Measurements from ENCODE around the gene DQX1. TPM values are rescaled to one million over a fixed set of nuclear protein-coding genes. Genes with fewer than 3 reads are reported as not detected.
A peak's percentile ranks its signal among the peaks of the same experiment; 100 is the strongest.
"Not testable (repeated sequence)": the region's sequence is repeated elsewhere in the genome, so short reads cannot be mapped to it uniquely, and the experiment has no call there.

The DQX1 gene
- polyA plus RNA-seq, 1 experiment = not detected

- Histone ChIP-seq H3K27ac (ENCODE audit: low read depth, low read length) (no peak overlapping the region), H3K4me3 (ENCODE audit: low read depth, low read length) (no peak overlapping the region), H3K9me3 (ENCODE audit: control insufficient read depth, insufficient read depth, low read length) (no peaks in the 10 kb centered on the region), H3K27me3 (ENCODE audit: control insufficient read depth, insufficient read depth, low read length) (no peaks in the 10 kb centered on the region)
- TF ChIP-seq, protein P1, sequence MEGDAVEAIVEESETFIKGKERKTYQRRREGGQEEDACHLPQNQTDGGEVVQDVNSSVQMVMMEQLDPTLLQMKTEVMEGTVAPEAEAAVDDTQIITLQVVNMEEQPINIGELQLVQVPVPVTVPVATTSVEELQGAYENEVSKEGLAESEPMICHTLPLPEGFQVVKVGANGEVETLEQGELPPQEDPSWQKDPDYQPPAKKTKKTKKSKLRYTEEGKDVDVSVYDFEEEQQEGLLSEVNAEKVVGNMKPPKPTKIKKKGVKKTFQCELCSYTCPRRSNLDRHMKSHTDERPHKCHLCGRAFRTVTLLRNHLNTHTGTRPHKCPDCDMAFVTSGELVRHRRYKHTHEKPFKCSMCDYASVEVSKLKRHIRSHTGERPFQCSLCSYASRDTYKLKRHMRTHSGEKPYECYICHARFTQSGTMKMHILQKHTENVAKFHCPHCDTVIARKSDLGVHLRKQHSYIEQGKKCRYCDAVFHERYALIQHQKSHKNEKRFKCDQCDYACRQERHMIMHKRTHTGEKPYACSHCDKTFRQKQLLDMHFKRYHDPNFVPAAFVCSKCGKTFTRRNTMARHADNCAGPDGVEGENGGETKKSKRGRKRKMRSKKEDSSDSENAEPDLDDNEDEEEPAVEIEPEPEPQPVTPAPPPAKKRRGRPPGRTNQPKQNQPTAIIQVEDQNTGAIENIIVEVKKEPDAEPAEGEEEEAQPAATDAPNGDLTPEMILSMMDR (IDR thresholded peaks at IDR 0.05; ENCODE audit: low read depth, low read length) = no peak
- no peak for DNase-seq (ENCODE audit: low read depth, low spot score)
- ChIA-PET POLR2A (no interaction called here), CTCF (interaction anchor here (12.6 kb wide), 1 partner anchor 97 kb away, joined by 174 read pairs; no protein-coding TSS in a partner anchor)
These were observed 36.1 kb downstream of the DQX1 start for GRCh38 chr2:74489906-74490305.

DNA sequence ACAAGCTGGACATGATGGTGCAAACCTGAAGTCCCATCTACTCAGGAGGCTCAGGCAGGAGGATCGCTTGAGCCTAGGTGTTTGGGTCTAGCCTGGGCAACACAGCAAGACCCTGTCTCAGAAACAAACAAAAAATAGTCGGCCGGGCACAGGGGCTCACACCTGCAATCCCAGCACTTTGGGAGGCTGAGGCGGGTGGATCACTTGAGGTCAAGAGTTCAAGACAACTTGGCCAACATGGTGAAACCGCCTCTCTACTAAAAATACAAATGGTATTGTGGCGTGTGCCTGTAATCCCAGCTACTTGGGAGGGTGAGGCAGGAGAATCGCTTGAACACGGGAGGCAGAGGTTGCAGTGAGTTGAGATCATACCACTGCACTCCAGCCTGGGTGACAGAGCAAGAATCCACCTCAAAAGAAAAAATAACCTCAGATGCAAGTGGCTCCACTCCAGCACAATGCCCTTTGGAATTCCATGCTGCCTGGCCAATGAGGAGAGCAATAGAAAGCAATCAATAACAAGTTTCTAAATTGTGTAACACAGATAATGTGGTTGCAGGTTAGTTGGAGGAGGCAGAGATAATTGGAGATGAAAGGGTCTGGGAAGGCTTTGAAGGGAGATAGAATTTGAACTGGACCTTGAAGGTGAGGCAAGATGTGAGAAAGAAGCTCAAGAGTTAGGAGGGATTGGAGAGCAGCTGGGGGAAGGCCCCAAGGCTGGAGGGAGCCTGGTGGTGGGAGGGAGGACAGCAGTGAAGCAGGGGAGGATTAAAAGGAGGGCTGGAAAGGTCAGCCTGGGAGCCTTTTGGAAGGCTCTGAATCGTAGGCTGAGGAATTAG lies 37.2 kb downstream of the DQX1 start:
- H3K4me3 ChIP-seq (ENCODE audit: low read depth, low read length) = no peak overlapping the region
- H3K27ac ChIP-seq (ENCODE audit: low read depth, low read length) = no peak overlapping the region
- no peaks in the 10 kb centered on the region for H3K27me3 ChIP-seq (ENCODE audit: control insufficient read depth, insufficient read depth, low read length)
- TF ChIP-seq, protein P1 (IDR thresholded peaks at IDR 0.05; ENCODE audit: low read depth, low read length) = no peak
- ChIA-PET CTCF (interaction anchor here (12.6 kb wide), 1 partner anchor 98 kb away, joined by 174 read pairs; no protein-coding TSS in a partner anchor), POLR2A (interaction anchor here (1.0 kb wide), 1 partner anchor 15 kb away, joined by 3 read pairs; no protein-coding TSS in a partner anchor)
- no peaks in the 10 kb centered on the region for H3K9me3 ChIP-seq (ENCODE audit: control insufficient read depth, insufficient read depth, low read length)
- no peak for DNase-seq (ENCODE audit: low read depth, low spot score)

- Histone ChIP-seq H3K27me3 (ENCODE audit: control insufficient read depth, insufficient read depth, low read length) (no peaks in the 10 kb centered on the region), H3K9me3 (ENCODE audit: control insufficient read depth, insufficient read depth, low read length) (no peaks in the 10 kb centered on the region; the same call in 1 of the 2 replicates), H3K27ac (ENCODE audit: low read depth, low read length) (no peak overlapping the region), H3K4me3 (ENCODE audit: low read depth, low read length) (no peak overlapping the region)
- ChIA-PET CTCF (interaction anchor here (12.6 kb wide), 1 partner anchor 101 kb away, joined by 174 read pairs; no protein-coding TSS in a partner anchor), POLR2A (no interaction called here)
- no peak for DNase-seq (ENCODE audit: low read depth, low spot score)
- TF ChIP-seq, protein P1 (IDR thresholded peaks at IDR 0.05; ENCODE audit: low read depth, low read length) = no peak
These were observed 39.9 kb downstream of the DQX1 start for GRCh38 chr2:74486141-74486540.

- not testable (repeated sequence) for H3K27me3 ChIP-seq (ENCODE audit: control insufficient read depth, insufficient read depth, low read length); DNase-seq (ENCODE audit: low read depth, low spot score); H3K27ac ChIP-seq (ENCODE audit: low read depth, low read length); H3K9me3 ChIP-seq (ENCODE audit: control insufficient read depth, insufficient read depth, low read length)
- POLR2A ChIA-PET = interaction anchor here (0.8 to 2.8 kb wide), 4 partner anchors 29 to 100 kb away, joined by 3 to 16 read pairs (median 10); partner anchors contain the start of genes AUP1, HTRA2 and INO80B
- CTCF ChIA-PET = interaction anchor here (0.7 to 12.6 kb wide), 12 partner anchors 10 to 306 kb away, joined by 3 to 174 read pairs (median 6); partner anchors contain the start of genes AUP1, HTRA2 and MRPL53
- peak overlapping the region; percentile 99 for H3K4me3 ChIP-seq (ENCODE audit: low read depth, low read length)
These were observed 42.3 kb downstream of the DQX1 start for GRCh38 chr2:74483675-74484164.

DNA sequence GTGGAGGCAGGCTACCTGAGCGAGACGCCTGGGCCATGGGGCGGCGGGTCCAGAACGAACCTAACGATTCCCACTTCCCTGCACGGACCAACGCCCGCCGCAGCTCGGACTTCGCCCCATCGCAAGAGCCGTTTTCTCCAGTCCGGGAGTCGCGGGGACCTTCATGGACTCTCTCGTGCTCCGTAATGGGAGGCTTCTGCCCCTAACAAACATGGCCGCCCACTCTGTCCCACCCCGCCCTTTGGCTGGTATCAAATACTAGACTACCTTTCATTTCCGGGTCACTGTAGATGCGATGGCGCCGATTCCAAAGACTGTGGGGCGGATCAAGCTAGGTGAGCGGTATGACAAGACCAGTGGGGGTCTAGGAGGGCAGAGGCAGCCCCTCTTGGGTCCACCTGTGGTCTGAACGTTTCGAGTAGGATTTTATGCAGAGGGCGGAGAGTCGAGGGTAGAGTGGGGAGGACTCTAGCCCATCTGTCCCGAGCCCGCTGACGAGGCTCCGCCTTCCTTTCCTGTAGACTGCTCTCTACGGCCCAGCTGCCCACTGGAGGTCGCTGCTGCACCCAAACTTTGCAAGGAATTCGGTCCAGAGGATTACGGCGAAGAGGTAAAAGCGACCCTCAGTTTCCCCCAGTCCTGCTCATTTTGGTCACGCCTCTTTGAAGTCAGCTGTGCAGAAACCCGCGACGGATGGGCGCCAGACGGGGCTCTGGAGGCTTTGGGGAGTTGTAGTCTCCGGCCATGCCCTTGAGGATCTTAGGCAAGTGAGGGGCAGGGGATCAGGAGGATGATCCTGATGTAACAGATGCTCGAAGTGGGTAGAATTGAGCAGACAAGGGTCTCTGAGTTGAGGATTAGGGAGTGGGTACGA lies 43.0 kb downstream of the DQX1 start, which contains the start of the genes CCDC142 and TTC31:
Gene CCDC142, minus strand, starts transcription at position 198 of the 874 bp plus-strand sequence. Its CDS starts 161 bp downstream, at position 37.
Gene TTC31, plus strand, starts transcription at position 281 of the 874 bp plus-strand sequence. Its CDS starts 15 bp downstream, at position 296.
- H3K9me3 ChIP-seq (ENCODE audit: control insufficient read depth, insufficient read depth, low read length) = no peaks in the 10 kb centered on the region; the same call in 1 of the 2 replicates
- H3K27ac ChIP-seq (ENCODE audit: low read depth, low read length) = peak within 1 kb of the TSS; percentile 70
- ChIA-PET POLR2A (interaction anchor here (0.6 to 2.8 kb wide), 9 partner anchors 10 to 101 kb away, joined by 3 to 16 read pairs (median 6); partner anchors contain the start of genes AUP1, HTRA2, INO80B and LOXL3), CTCF (interaction anchor here (0.6 to 12.6 kb wide), 13 partner anchors 9 to 395 kb away, joined by 3 to 174 read pairs (median 5); partner anchors contain the start of genes AUP1, HTRA2 and MRPL53)
- H3K4me3 ChIP-seq (ENCODE audit: low read depth, low read length) = peak within 1 kb of the TSS; percentile 99
- H3K27me3 ChIP-seq (ENCODE audit: control insufficient read depth, insufficient read depth, low read length) = no peaks in the 10 kb centered on the region
- peak; percentile 83 for DNase-seq (ENCODE audit: low read depth, low spot score)
- TF ChIP-seq, protein P1 (IDR thresholded peaks at IDR 0.05; ENCODE audit: low read depth, low read length) = peak; percentile 90
